Fibroblast of lung (primary cell): ENCODE measurements around the gene ITPR1. TPM values are rescaled to one million over a fixed set of nuclear protein-coding genes. Genes with fewer than 3 reads are reported as not detected.

Experiments used
- DNase-seq, 2 donors: peaks; one replicate each; pipeline versions ENCODE4 v3.0.0 to v3.0.0-alpha.2; 2010; ENCODE audit warnings: low read depth in 2 of 2
- H2AFZ ChIP-seq: 2 replicates; pipeline ENCODE4 v1.5.1; 2012; ENCODE audit warnings: low read length, control low read depth, inconsistent platforms
- H3K27ac ChIP-seq: 2 replicates; pipeline ENCODE4 v1.5.1; 2011; ENCODE audit warnings: low read length, control low read depth; ENCODE audit not compliant: insufficient read depth
- H3K27me3 ChIP-seq: 2 replicates; pipeline ENCODE4 v1.5.1; 2011; ENCODE audit warnings: mild to moderate bottlenecking, low read length; ENCODE audit not compliant: control insufficient read depth, insufficient read depth
- H3K36me3 ChIP-seq: 2 replicates; pipeline ENCODE4 v1.5.1; 2011; ENCODE audit warnings: low read length; ENCODE audit not compliant: control insufficient read depth, insufficient read depth
- H3K4me1 ChIP-seq: 2 replicates; pipeline ENCODE4 v1.5.1; 2011; ENCODE audit warnings: low read length; ENCODE audit not compliant: control insufficient read depth, insufficient read depth; ENCODE audit errors: extremely low read depth
- H3K4me2 ChIP-seq: 2 replicates; pipeline ENCODE4 v1.5.1; 2011; ENCODE audit warnings: low read length, control low read depth; ENCODE audit not compliant: insufficient read depth; ENCODE audit errors: extremely low read depth
- H3K4me3 ChIP-seq, 4 experiments: fragments of 200-600 bp in 1 of 4; sonication (generic) in 1 of 4; replicated peaks in 1 of 4; 2 replicates each; pipeline ENCODE4 v1.5.1; 2011 to 2016; ENCODE audit warnings: low read length in 4 of 4, low read depth in 3 of 4, mild to moderate bottlenecking in 3 of 4, control low read depth in 2 of 4, inconsistent platforms in 1 of 4, mixed read lengths in 1 of 4; ENCODE audit not compliant: insufficient read depth in 1 of 4; ENCODE audit errors: control extremely low read depth in 1 of 4
- H3K79me2 ChIP-seq: 2 replicates; pipeline ENCODE4 v1.5.1; 2012; ENCODE audit warnings: mild to moderate bottlenecking, low read length, inconsistent platforms; ENCODE audit not compliant: control insufficient read depth, insufficient read depth
- H3K9ac ChIP-seq: 2 replicates; pipeline ENCODE4 v1.5.1; 2011; ENCODE audit warnings: mild to moderate bottlenecking, low read length, control low read depth; ENCODE audit not compliant: insufficient read depth
- H3K9me3 ChIP-seq: 2 replicates; pipeline ENCODE4 v1.5.1; 2012; ENCODE audit warnings: low read depth, low read length; ENCODE audit not compliant: control insufficient read depth, insufficient read depth
- H4K20me1 ChIP-seq: 2 replicates; pipeline ENCODE4 v1.5.1; 2011; ENCODE audit warnings: low read length; ENCODE audit not compliant: control insufficient read depth, insufficient read depth; ENCODE audit errors: extremely low read depth
- CTCF ChIP-seq, 2 donors: IDR thresholded peaks in 1 of 2; conservative IDR thresholded peaks in 1 of 2; 1 replicate in 1 of 2; 2 replicates in 1 of 2; pipeline ENCODE4 v1.5.1; 2011 to 2012; ENCODE audit warnings: low read length in 2 of 2, control low read depth in 1 of 2, inconsistent platforms in 1 of 2, low read depth in 1 of 2, mild to moderate bottlenecking in 1 of 2
- EZH2 ChIP-seq: IDR thresholded peaks from 2 replicates; pipeline ENCODE4 v1.5.1; 2012; ENCODE audit warnings: low read length, control low read depth, mild to moderate bottlenecking; ENCODE audit errors: missing control alignments
- polyA plus RNA-seq, 2 donors: library from polyadenylated mRNA; depleted of rRNA in 1 of 2; stranded (reverse) in 1 of 2; unstranded in 1 of 2; fragments of >200 nt; gene quantifications; 2 replicates each; pipeline ENCODE4 v1.2.1, GENCODE V29; 2011 to 2012; ENCODE audit warnings: missing spikeins in 1 of 2
- total RNA-seq: library from RNA; depleted of rRNA; stranded (reverse); fragments of >200 nt; gene quantifications from 2 replicates; pipeline ENCODE4 v1.2.1, GENCODE V29; 2014

Gene ITPR1
- total and polyA plus RNA-seq, 2 donors (not counting 1 experiment from before 2014, with no cell fraction given) = 19.2 to 87.0 TPM

GRCh38 chr3:4856564-4856963 is 363.4 kb downstream of the ITPR1 start:
- no peak for DNase-seq
- no peaks in the 10 kb centered on the region for H4K20me1 ChIP-seq
- H3K9me3 ChIP-seq = no peaks in the 10 kb centered on the region
- no peaks in the 10 kb centered on the region for H3K36me3 ChIP-seq
- H2AFZ ChIP-seq = no peak overlapping the region
- H3K27ac ChIP-seq = no peak overlapping the region
- no peak overlapping the region for H3K4me2 ChIP-seq
- TF ChIP-seq EZH2 (no peak), CTCF (conservative IDR thresholded peaks at IDR 0.05 in 1 of 2, IDR thresholded peaks at IDR 0.05 in 1 of 2; ENCODE audit: low read depth in 1 of 2, low read length in 2 of 2) (no peak)
- H3K27me3 ChIP-seq = no peaks in the 10 kb centered on the region
- no peaks in the 10 kb centered on the region for H3K4me1 ChIP-seq
- no peak overlapping the region for H3K9ac ChIP-seq
- H3K79me2 ChIP-seq = no peaks in the 10 kb centered on the region
- H3K4me3 ChIP-seq = no peak overlapping the region

DNA sequence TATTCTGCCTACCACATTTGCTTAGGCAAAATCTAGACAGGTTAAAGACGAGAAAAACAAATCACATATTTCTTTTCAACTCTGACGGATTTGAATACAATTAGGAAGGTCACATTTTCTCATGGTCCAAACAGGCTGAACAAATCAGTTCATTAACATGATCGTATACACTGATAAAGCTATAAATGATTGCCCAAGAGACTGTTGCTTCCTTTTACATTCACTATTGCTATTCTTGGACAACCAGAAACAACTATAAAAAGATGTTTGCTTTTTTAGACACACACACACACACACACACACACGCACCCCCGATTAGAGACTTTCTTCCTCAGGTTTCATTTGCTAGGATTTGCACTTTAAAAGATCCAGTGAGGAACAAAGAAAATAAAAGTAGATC is 363.8 kb downstream of the ITPR1 start:
- no peak overlapping the region for H3K4me3 ChIP-seq
- H4K20me1 ChIP-seq = no peaks in the 10 kb centered on the region
- H3K9ac ChIP-seq = no peak overlapping the region
- H3K27ac ChIP-seq = no peak overlapping the region
- TF ChIP-seq CTCF (conservative IDR thresholded peaks at IDR 0.05 in 1 of 2, IDR thresholded peaks at IDR 0.05 in 1 of 2; ENCODE audit: low read depth in 1 of 2, low read length in 2 of 2) (no peak), EZH2 (no peak)
- no peak for DNase-seq
- H2AFZ ChIP-seq = no peak overlapping the region
- H3K9me3 ChIP-seq = no peaks in the 10 kb centered on the region
- no peaks in the 10 kb centered on the region for H3K4me1 ChIP-seq
- H3K4me2 ChIP-seq = no peak overlapping the region
- H3K27me3 ChIP-seq = no peaks in the 10 kb centered on the region
- H3K79me2 ChIP-seq = no peaks in the 10 kb centered on the region
- no peaks in the 10 kb centered on the region for H3K36me3 ChIP-seq

DNA sequence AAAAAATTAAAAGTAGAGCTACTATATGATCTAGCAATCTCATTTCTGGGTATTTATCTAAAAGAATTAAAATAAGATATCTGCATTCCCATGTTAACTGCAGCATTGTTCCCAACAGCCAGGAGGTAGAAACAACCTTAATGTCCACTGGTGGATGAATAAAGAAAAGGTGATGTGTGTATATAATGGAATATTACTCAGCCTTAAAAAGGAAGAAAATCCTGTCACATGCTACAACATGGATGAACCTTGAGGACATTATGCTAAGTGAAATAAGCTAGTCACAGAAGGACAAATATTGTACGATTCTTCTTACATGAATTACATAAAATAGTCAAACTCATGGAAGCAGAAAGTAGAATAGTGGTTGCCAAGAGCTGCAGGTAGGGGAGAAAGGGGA is 366.6 kb downstream of the ITPR1 start:
- no peaks in the 10 kb centered on the region for H3K79me2 ChIP-seq
- no peaks in the 10 kb centered on the region for H3K27me3 ChIP-seq
- no peak overlapping the region for H3K27ac ChIP-seq
- no peak overlapping the region for H3K4me3 ChIP-seq
- no peaks in the 10 kb centered on the region for H4K20me1 ChIP-seq
- H3K9ac ChIP-seq = no peak overlapping the region
- TF ChIP-seq CTCF (conservative IDR thresholded peaks at IDR 0.05 in 1 of 2, IDR thresholded peaks at IDR 0.05 in 1 of 2; ENCODE audit: low read depth in 1 of 2, low read length in 2 of 2) = no peak
- no peak for TF ChIP-seq EZH2
- H3K9me3 ChIP-seq = no peaks in the 10 kb centered on the region
- H3K4me1 ChIP-seq = no peaks in the 10 kb centered on the region
- H2AFZ ChIP-seq = no peak overlapping the region
- no peak for DNase-seq
- H3K36me3 ChIP-seq = no peaks in the 10 kb centered on the region
- no peak overlapping the region for H3K4me2 ChIP-seq
